GM18907 (cell line): ENCODE results near the gene DDI2.

Experiments
- ATAC-seq: cut with Tn5 transposase; IDR thresholded peaks from one replicate; pipeline ENCODE4 v1.9.1; 2021; ENCODE audit warnings: mild to moderate bottlenecking, moderate library complexity; ENCODE audit not compliant: unreplicated experiment

DDI2 gene

DNA sequence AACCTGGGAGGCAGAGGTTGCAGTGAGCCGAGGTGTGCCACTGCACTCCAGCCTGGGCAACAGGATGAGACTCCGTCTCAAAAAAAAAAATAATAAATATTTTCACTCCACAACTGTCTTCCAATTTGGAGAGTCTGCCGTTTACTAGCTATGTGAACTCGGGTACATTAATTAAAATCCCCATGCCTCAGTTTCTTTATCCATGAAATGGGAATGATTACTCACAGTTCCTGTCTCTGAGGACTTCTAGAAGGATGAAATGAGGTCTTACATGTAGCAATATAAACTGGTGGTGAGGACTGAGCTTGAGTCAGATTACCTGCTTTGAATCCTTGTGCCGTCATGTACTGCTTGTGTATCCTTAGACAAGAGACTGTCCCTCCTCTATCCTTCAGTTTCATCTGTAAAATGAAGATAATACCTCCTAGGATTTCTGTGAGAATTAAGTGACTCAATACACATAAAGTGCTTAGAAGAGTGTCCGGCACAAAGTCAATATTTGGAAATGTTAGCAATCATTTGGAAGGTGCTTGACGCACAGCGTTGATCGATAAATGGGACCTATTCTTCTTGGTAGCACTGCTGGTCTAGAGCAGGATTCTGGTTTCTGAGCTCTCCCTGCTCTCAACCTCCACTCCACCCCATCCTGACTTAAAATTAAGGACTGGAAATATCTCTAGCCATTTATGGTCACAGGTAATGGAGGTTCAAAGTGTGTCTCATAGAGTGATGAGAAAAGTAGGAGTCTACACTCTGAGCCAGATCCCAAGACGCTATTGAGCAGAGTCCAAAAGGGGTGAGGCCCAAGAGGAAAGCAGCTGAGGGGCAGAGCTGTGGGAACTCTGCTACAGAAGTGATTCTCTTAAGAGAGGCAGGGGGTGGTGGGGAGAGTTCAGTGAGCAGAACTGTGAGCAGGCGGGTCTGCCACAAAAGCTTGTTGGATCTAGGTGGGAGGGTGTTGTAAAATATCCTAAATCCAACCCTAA lies 11.6 kb upstream of the DDI2 start:
- ATAC-seq: no peak

DNA sequence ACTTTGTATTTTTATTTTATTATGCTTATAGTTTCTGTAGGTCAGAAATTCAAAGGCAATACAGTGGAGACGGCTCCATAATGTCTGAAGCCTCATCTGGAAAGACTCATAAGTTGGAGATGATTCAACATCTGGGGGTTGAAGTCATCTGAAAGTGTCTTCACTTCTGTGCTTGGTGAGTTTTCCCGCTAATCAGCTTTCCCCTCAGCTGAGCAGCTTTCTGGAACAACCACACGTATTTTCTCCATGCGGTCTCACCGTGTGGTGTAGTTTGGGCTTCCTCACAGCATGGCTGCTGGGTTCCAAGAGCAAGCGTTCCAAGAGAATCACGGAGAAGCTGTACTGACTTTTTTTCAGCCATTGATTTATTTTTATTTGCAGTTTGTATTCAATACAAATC lies 7.6 kb upstream of the DDI2 start:
- no peak for ATAC-seq

DNA sequence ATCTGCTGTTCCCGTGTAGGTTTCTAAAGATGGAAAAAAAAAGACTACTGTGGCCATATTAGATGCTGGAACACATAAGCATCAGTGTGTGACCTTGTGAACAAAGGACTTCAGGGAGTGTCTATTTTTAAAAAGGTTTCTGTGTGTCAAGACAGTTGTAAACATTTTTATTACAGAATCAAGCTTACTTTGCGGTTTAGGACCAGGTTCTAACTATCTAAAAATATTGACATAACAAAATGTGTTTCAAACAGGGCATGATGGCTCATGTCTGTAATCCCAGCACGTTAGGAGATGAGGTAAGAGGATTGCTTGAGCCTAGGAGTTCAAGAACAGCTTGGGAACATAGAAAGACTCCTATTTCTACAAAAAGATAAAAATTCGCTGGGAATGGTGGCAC lies 7.1 kb upstream of the DDI2 start:
- no peak for ATAC-seq

DNA sequence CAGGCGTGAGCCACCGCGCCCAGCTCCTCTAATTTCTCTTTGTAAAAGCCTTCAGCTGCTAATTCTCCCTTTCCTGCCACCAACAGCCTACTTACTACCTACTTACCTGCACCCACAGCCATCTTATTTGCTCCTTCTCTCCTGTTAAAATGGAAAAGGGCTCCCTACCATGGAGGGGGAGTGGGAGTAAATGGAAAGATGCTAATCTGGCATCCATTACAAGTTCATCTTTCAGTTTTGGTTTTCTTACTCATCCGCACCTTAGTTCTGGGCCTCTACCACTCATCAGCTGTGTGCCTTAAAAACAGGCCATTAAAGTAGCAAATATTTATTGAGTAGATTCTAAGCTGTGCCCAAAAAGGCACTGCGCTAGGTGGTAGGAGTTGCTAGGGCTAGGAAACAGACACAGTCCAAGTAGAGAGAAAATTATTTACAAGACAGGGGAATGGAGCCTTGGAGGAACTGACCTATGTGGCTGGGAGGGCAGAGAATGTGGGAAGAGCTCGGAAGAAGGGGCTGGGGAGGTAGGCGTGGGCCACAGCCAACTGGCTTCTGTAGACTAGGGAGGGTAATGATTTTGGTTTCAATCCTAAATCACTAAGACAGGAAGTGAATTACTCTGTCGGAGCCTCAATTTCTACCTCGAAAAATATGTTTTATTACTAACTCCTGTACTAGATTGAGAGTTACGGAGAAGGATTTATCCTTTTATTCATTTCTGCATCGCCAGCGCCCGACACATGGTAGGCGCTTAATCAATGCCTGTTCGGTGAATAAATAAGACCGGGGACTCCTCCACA lies 685 bp upstream of the DDI2 start:
- ATAC-seq: peak; percentile 16

GRCh38 chr1:15618077-15618654 lies 908 bp downstream of the DDI2 start:
- ATAC-seq: peak; percentile 30

DNA sequence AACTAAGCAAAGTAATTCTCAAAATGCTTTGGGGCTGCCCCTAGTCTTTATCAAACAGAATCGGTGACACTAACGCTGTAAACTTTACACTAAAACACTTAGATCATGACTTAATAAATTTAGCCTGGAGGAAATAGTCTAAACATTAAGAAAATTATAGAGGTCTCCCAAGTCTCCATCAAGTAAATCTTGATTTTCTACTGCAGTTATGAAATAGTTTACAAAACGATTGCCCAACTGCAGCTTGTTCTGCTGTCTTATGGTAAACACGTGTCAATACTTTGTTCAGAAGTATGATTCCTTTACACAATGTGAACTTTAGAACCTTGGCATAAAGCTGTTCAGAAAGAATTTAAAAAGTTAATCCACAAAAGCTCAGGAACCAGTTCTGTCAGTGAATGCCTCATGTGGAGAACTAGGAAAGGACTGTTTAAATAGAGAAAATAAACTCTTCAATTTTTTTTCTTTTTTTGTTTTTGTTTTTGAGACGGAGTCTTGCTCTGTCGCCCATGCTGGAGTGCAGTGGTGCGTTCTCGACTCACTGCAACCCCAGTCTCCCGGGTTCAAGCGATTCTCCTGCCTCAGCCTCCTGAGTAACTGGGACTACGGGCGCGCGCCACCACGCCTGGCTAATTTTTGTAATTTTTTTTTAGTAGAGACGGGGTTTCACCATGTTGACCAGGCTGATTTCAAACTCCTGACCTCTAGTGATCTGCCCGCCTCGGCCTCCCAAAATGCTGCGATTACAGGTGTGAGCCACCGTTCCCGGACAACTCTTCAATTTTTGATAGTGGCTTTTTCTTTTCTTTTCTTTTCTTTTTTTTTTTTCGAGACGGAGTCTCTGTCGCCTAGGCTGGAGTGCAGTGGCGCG lies 1.6 kb downstream of the DDI2 start:
- no peak for ATAC-seq

GRCh38 chr1:15620155-15620545 lies 2.9 kb downstream of the DDI2 start:
- ATAC-seq: no peak

DNA sequence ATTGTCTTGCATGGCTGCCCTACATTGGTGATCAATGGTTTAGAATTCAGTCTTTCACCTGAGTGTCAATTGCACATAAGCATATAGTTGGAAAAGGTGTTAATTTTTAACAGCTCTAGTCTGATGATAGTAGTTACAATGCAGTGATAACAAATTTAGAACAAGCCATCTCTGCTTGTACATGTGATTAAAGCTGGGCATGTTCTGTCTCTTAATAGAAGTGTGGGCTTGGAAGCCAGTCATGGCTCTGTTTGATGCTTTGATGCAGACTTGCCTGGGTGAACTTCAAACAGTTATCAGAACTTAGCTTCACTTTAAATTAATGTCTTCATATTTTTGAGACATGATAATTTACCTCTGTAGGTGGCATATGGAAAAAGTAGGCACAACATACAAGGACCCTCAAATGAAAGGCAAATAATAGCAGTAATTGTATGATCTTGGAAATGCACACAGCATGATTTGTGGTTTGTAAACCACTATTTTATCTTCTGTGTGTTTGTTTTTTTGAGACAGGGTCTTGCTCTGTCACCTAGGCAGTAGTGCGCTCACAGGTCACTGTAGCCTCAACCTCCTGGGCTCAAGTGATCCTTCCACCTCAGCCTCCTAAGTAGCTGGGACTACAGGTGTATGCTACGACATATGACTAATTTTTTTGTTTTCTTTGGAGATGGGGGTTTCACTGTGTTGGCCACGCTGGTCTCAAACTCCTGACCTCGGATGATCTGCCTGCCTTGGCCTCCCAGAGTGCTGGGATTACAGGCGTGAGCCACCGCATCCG lies 3.8 kb downstream of the DDI2 start:
- ATAC-seq: no peak

DNA sequence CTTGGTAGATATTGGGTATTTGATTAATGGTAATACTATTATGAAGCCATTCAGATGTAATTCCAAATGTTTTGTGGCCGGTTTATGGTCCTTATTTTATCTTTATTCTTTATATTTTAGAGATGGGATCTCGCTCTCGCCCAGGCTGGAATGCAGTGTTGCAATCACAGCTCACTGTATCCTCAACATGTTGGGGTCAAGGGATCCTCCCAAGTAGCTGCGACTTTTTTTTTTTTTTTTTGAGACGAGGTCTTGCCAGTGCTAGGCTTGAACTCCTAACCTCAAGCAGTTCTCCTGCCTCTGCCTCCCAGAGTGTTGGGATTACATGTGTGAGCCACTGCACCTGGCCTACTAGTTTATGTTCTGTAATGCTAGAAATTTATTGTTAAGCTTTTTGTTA lies 4.7 kb downstream of the DDI2 start:
- ATAC-seq: no peak

GRCh38 chr1:15622712-15623373 lies 5.6 kb downstream of the DDI2 start:
- ATAC-seq: no peak

DNA sequence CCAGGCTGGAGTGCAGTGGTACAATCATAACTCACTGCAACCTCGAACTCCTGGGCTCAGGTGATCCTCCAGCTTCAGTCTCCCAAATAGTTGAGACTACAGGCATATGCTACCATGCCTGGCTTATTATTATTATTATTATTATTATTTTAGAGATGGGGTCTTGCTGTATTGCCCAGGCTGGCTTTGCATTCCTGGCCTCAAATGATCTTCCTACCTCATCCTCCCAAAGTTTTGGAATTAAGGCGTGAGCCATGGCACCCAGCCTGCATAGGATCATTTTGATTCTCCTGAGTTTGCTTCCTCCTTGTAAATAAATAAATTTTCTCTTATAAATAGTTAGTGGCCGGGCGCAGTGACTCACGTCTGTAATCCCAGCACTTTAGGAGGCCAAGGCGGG lies 6.2 kb downstream of the DDI2 start:
- no peak for ATAC-seq

- no peak for ATAC-seq
These were observed 7.0 kb downstream of the DDI2 start for GRCh38 chr1:15624133-15624714.

GRCh38 chr1:15625056-15625917 lies 8.0 kb downstream of the DDI2 start:
- no peak for ATAC-seq

DNA sequence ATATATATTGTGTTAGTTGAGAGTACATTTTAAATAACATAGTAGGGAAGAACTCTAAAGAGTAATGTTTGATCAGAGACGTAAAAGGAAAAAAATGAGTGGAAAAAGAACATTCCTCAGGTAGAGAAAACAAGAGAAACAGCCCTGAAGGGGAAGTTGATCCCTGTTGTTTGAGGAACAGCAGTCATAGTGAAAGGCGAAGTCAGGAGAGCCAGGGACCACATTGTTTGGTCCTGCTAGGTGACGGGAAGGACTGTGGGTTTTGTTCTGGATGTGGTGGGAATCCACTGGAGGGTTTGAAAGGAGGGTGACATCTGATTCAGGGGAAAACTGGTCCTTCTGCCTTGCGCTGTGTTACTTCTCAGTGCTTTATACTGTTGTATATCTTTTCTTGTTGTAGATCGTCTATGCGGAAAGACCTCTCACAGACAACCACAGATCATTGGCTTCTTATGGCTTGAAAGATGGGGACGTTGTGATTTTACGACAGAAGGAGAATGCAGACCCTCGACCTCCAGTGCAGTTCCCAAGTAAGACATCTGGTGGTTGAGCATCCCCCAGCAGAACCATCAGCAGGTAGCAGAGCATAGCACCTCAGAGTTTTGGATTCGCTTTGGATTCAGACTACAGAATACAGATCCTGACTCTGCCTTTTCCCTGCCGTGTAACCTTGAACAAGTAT lies 9.2 kb downstream of the DDI2 start:
- no peak for ATAC-seq

DNA sequence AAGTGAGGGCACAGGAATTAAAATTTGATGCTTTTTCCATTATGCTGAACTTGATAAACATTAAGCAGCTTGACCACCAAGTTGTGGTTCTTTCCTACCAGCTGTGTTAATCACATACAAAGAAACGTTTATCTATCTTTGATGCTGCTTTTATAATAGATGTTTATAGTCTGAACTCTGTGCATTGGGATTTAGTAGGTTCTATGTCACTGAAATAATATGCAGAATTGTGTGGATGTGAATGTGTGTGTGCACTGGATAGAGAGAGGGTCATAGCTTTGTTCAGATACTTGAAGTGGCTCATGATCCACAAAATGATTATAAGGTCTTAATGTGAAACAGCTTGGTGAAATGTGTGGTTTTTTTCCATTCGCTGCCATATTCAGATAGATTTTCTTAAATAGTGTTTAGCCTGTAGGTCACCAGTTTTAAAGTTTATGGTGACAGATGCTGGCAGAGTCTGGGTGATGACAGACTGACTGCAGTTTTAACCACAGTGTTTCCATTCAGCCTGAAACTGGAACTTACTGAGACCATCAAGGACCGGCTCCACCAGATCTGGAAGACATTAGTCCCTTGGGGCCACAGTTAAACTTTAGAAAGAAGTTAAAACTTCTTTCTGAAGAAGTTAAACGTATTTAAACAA lies 10.2 kb downstream of the DDI2 start:
- peak; percentile 83 for ATAC-seq

DNA sequence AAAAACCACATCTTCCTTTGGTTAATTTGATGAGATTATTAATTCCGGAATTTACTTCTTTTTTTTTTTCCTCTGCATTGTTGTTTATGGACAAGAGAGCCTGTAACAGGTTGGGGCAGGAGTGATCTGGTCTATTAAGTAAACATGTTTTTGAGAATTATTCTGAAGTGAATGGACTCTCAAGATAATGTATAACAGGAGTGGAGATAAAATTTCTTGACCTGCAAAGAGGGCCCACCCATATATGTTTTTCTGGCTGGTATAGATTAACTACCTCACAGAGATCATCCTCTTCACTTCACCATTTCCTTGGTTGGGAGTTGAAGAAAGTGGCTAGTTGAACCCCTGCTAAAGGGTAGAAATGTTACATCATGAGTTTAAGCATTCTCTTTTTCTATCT lies 10.7 kb downstream of the DDI2 start:
- ATAC-seq: peak; percentile 45
